MM.1S (cell line): ENCODE measurements around the gene MBD4.

Experiments used
- EZH2 ChIP-seq: fragments of 300-600 bp; sonication (generic); optimal IDR thresholded peaks from 2 replicates; pipeline ENCODE3; 2017; ENCODE audit warnings: low read depth, mild to moderate bottlenecking, antibody characterized with exemption, low read length, mixed read lengths
- EZH2phosphoT487 ChIP-seq: fragments of 300-600 bp; sonication (generic); IDR thresholded peaks from 2 replicates; pipeline ENCODE4 v1.6.1; 2018; ENCODE audit warnings: antibody characterized with exemption, low read length
- TF ChIP-seq, protein P1 (sequence below): fragments of 300-600 bp; sonication (generic); IDR thresholded peaks from 2 replicates; pipeline ENCODE4 v1.5.1; 2016; ENCODE audit warnings: antibody characterized with exemption, low read length, mixed read lengths

DNA sequence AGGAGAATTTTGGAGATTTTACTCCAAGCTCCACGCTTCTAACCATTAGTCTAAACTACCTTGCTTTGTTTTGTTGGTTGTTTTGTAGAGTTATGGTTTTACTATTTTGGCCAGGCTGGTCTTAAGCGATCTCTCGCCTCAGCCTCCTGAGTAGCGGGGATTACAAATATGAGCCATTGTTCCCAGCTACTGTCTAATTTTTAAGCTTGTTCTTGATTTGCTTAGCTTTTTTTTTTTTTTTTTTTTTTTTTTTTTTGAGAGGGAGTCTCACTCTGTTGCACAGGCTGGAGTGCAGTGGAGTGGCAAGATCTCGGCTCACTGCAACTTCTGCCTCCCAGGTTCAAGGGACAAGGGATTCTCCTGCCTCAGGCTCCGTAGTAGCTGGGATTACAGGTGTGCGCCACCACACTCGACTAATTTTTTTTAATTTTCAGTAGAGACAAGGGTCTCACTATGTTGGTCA is 39.8 kb downstream of the MBD4 start:
- TF ChIP-seq, protein P1, sequence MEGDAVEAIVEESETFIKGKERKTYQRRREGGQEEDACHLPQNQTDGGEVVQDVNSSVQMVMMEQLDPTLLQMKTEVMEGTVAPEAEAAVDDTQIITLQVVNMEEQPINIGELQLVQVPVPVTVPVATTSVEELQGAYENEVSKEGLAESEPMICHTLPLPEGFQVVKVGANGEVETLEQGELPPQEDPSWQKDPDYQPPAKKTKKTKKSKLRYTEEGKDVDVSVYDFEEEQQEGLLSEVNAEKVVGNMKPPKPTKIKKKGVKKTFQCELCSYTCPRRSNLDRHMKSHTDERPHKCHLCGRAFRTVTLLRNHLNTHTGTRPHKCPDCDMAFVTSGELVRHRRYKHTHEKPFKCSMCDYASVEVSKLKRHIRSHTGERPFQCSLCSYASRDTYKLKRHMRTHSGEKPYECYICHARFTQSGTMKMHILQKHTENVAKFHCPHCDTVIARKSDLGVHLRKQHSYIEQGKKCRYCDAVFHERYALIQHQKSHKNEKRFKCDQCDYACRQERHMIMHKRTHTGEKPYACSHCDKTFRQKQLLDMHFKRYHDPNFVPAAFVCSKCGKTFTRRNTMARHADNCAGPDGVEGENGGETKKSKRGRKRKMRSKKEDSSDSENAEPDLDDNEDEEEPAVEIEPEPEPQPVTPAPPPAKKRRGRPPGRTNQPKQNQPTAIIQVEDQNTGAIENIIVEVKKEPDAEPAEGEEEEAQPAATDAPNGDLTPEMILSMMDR: no peak
- TF ChIP-seq EZH2 (no peak), EZH2phosphoT487 (no peak)
